Gastrocnemius medialis (tissue), 4 donors: ENCODE measurements around the gene ISLR.

Experiments
- CTCF ChIP-seq, 5 experiments: fragments of 450-650 bp in 3 of 5; fragments of 200-600 bp in 2 of 5; sonication (generic) in 2 of 5; IDR thresholded peaks in 4 of 5; conservative IDR thresholded peaks in 1 of 5; 1 replicate in 4 of 5; 2 replicates in 1 of 5; pipeline ENCODE4 v1.5.1; 2016 to 2019; ENCODE audit warnings: antibody characterized with exemption in 5 of 5, mild to moderate bottlenecking in 3 of 5, moderate library complexity in 3 of 5
- POLR2A ChIP-seq, 2 donors: fragments of 450-650 bp; IDR thresholded peaks; one replicate each; pipeline ENCODE4 v1.6.1; 2017; ENCODE audit warnings: antibody characterized with exemption in 2 of 2, mild to moderate bottlenecking in 2 of 2, moderate library complexity in 2 of 2

- no peak for TF ChIP-seq POLR2A (IDR thresholded peaks at IDR 0.05)
- no peak for TF ChIP-seq CTCF (IDR thresholded peaks at IDR 0.05 in 4 of 5, conservative IDR thresholded peaks at IDR 0.05 in 1 of 5)
These were observed 41.0 kb downstream of the ISLR start for GRCh38 chr15:74214324-74215021.
